Ovary (tissue), 3 donors: ENCODE data around the gene ZFP36.

Experiments used
- CTCF ChIP-seq, 3 donors: fragments of 450-650 bp in 2 of 3; fragments of 200-600 bp in 1 of 3; IDR thresholded peaks; one replicate each; pipeline versions ENCODE4 v1.5.1 to v1.8.0; 2016 to 2022; ENCODE audit warnings: antibody characterized with exemption in 3 of 3, mild to moderate bottlenecking in 1 of 3
- EP300 ChIP-seq: sonication (generic); formaldehyde crosslinking; IDR thresholded peaks from one replicate; pipeline ENCODE4 v1.6.1; 2017; ENCODE audit warnings: antibody characterized with exemption
- POLR2A ChIP-seq: fragments of 450-650 bp; IDR thresholded peaks from one replicate; pipeline ENCODE4 v1.6.1; 2017; ENCODE audit warnings: antibody characterized with exemption, mild to moderate bottlenecking, moderate library complexity
- donor health status: DM: no; HTN: no; CAD: no.

GRCh38 chr19:39407410-39407659 lies 688 bp downstream of the ZFP36 start:
- TF ChIP-seq CTCF (IDR thresholded peaks at IDR 0.05) (no peak), EP300 (no peak), POLR2A (no peak)
